NCI-H2081 treated with DMSO at 0.1 percent for 48 hours (cell line): ENCODE results near the gene KRTAP15-1.

ENCODE experiments used
- DNase-seq: peaks from one replicate; lab custom pipeline; 2025; lab: John Stamatoyannopoulos, UW

KRTAP15-1 gene

GRCh38 chr21:30439975-30440374 lies at the start of gene KRTAP15-1:
Gene KRTAP15-1 (plus strand): TSS chr21:30440275. CDS start chr21:30440328, 53 bp downstream.
- no peak for DNase-seq

- DNase-seq: no peak
These were observed 48.5 kb upstream of the KRTAP15-1 start for GRCh38 chr21:30391492-30392025.

GRCh38 chr21:30395731-30396130 lies 44.3 kb upstream of the KRTAP15-1 start, which contains the start of gene KRTAP13-1:
Gene KRTAP13-1 (plus strand): TSS chr21:30396031. CDS start chr21:30396087, 56 bp downstream.
- DNase-seq: no peak

- no peak for DNase-seq
These were observed 31.1 kb upstream of the KRTAP15-1 start for GRCh38 chr21:30408782-30409494.

GRCh38 chr21:30415993-30416392 lies 24.1 kb upstream of the KRTAP15-1 start:
- DNase-seq: no peak

GRCh38 chr21:30425826-30426225 lies 14.2 kb upstream of the KRTAP15-1 start, which contains the start of gene KRTAP13-3:
Gene KRTAP13-3 (minus strand): TSS chr21:30425926. CDS start chr21:30425912, 14 bp downstream.
- no peak for DNase-seq

- DNase-seq: no peak
These were observed 13.3 kb upstream of the KRTAP15-1 start for GRCh38 chr21:30426731-30427130.

- no peak for DNase-seq
These were observed 9.9 kb upstream of the KRTAP15-1 start, which contains the start of gene KRTAP13-4 for GRCh38 chr21:30430170-30430655. Gene KRTAP13-4 (plus strand): TSS chr21:30430220. CDS start chr21:30430276, 56 bp downstream.

- DNase-seq: no peak
These were observed 5.9 kb upstream of the KRTAP15-1 start for GRCh38 chr21:30434033-30434631.

GRCh38 chr21:30437010-30437565 lies 3.0 kb upstream of the KRTAP15-1 start:
- no peak for DNase-seq

GRCh38 chr21:30443226-30443625 lies 3.2 kb downstream of the KRTAP15-1 start:
- DNase-seq: no peak

- no peak for DNase-seq
These were observed 4.1 kb downstream of the KRTAP15-1 start for GRCh38 chr21:30444204-30444603.

- DNase-seq: no peak
These were observed 7.0 kb downstream of the KRTAP15-1 start for GRCh38 chr21:30447056-30447455.

- DNase-seq: no peak
These were observed 8.4 kb downstream of the KRTAP15-1 start for GRCh38 chr21:30448514-30448913.

GRCh38 chr21:30463713-30464112 lies 23.6 kb downstream of the KRTAP15-1 start:
- no peak for DNase-seq

- DNase-seq: no peak
These were observed 29.0 kb downstream of the KRTAP15-1 start for GRCh38 chr21:30468900-30469714.

- DNase-seq: no peak
These were observed 37.9 kb downstream of the KRTAP15-1 start for GRCh38 chr21:30478004-30478403.

- DNase-seq: no peak
These were observed 39.2 kb downstream of the KRTAP15-1 start for GRCh38 chr21:30479259-30479658.

- DNase-seq: no peak
These were observed 40.1 kb downstream of the KRTAP15-1 start, which contains the start of gene KRTAP19-1 for GRCh38 chr21:30480145-30480544. Gene KRTAP19-1 (minus strand): TSS chr21:30480367. CDS start chr21:30480317, 50 bp downstream.

- no peak for DNase-seq
These were observed 42.1 kb downstream of the KRTAP15-1 start for GRCh38 chr21:30482130-30482529.

GRCh38 chr21:30486180-30486579 lies 46.1 kb downstream of the KRTAP15-1 start:
- DNase-seq: no peak

GRCh38 chr21:30487336-30487735 lies 47.3 kb downstream of the KRTAP15-1 start, which contains the start of gene KRTAP19-2:
Gene KRTAP19-2 (minus strand): TSS chr21:30487436. CDS start chr21:30487348, 88 bp downstream.
- DNase-seq: no peak
